ENCODE measurements around the gene CDHR5. TPM values are rescaled to one million over a fixed set of nuclear protein-coding genes. Genes with fewer than 3 reads are reported as not detected.

Gene CDHR5
- total RNA-seq, 1 experiment from 2014 or later = not detected

DNA sequence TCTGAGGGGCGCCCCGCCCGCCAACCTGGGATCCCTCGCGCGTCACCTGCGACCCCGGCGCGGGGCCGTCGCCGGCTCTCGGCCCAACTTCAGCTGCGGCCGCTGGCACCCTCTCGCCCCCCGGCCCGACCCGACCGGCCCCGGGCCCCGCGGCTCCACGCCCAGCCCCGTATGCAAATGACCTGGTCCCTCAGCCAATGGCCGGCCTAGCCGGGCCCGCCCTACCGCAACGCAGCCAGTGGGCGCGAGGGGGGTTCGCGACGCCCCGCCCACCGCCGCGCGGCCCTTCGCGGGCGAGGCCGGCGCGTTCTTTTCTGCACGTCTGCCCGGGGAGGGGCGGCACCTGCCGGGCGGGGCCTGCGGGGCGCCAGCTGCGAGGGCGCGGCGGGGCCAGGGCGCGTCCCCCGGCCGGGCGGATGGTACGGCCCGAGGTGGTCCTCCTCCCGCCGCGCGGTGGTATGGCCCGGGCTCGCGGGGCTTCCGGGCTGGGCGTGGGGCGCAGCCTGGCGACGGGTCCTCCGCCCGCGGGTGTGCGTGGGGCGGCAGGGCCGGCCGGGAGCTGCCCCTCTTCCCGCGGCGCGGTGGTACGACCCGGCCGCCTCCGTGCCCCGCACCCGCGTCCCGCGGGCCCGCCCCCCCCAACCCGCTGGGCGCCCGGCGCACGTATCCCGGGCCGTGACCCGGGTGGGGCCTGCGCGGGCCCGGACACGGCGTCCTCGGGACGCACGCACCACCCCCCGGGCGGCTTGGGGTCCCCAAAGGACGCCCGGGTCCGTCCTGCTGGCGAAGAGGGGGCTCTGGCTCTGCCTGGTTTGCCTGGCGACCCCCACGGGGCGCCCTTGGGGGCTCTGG, 56.2 kb downstream of the CDHR5 start:
- DNase-seq (ENCODE audit: low read depth) = peak; percentile 92

DNA sequence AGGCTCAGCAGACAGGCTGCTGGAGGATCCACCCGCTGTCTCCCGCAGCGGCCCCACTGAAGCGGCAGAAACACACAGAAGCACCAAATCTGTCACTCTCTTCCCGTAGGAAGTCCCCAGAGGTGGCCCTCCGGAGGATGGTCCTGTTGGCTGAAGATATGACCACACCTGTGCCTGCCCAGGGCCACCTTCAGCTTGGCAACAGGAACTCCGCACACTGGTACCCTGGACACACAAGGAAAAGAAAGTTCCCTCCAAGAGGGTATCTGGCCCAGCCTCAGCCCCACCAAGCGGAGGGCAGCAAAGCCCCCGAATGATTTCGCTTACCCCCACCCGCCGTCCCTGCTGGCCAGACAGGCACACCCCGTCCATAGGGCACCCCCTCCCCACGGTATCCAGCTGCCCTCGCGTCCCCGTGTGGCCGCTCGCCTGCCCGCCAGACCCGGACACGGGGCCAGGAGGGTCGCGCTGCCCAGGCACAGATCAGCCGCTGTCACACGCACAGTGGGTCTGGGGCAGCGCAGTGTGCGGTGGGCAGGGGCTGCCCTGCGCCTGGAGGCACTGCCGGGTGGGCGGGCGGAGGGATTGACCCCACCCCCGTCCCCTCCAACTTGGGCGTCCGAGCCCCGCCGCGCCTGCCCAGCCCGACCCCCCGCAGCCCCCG, 57.0 kb downstream of the CDHR5 start:
- no peak for DNase-seq (ENCODE audit: low read depth)

DNA sequence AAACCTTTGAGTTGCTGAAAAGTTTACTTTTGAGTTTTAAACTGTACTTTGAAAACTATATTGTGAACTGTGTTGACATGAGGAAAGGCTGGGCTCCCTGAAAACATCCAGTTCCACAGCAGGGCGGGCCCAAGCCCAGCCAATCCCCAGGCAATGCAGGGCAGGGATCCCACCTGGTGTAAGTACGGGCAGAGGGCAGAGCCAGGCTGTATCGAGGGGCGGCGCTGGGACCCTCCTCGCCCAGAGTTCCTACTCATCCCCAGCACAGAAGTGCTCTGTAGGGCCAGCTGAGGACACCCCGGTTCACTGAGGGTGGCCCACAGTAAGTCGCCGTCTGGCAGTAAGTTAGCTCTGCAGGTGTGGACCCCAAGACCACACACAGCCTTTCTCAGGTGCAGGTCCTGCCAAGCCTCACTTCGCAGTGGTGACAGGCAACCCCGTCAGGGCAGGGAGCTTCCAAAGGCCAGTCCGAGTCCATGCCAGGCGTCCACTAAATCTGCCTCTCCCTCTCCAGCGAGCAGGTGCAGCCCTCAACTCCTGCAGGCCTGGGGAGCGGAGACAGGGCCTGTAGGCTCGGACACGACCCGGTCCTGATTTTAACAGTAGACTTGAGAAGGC, 57.6 kb downstream of the CDHR5 start:
- no peak for DNase-seq (ENCODE audit: low read depth)

Other genes starting within 250 kb of the CDHR5 start
- gene PKP3, start 230.7 kb downstream of the CDHR5 start, total RNA-seq (2014; rRNA removed; shearing (Covaris generic)) = 0.84 and 2.9 TPM in 2 replicates
- 14.3 and 19.2 TPM in 2 replicates for gene SIGIRR, start 210.0 kb downstream of the CDHR5 start, total RNA-seq (2014; rRNA removed; shearing (Covaris generic))
- not detected in 2 replicates for gene ANO9, start 182.9 kb downstream of the CDHR5 start, total RNA-seq (2014; rRNA removed; shearing (Covaris generic))
- gene PTDSS2, start 174.7 kb downstream of the CDHR5 start, total RNA-seq (2014; rRNA removed; shearing (Covaris generic)) = 13.2 and 16.8 TPM in 2 replicates
- gene RNH1, start 117.7 kb downstream of the CDHR5 start, total RNA-seq (2014; rRNA removed; shearing (Covaris generic)) = 147 and 167 TPM in 2 replicates
- gene HRAS, start 89.4 kb downstream of the CDHR5 start, total RNA-seq (2014; rRNA removed; shearing (Covaris generic)) = 65.8 and 81.1 TPM in 2 replicates
- 0.29 TPM in 1 of 2 replicates, not detected in the other for gene LRRC56, start 87.4 kb downstream of the CDHR5 start, total RNA-seq (2014; rRNA removed; shearing (Covaris generic))
- 0.24 and 0.29 TPM in 2 replicates for gene LMNTD2, start 64.2 kb downstream of the CDHR5 start, total RNA-seq (2014; rRNA removed; shearing (Covaris generic))
- 7.4 and 16.4 TPM in 2 replicates for gene RASSF7, start 64.0 kb downstream of the CDHR5 start, total RNA-seq (2014; rRNA removed; shearing (Covaris generic))
- gene PHRF1, start 48.5 kb downstream of the CDHR5 start, total RNA-seq (2014; rRNA removed; shearing (Covaris generic)) = 12.5 and 14.8 TPM in 2 replicates
- 4.7 and 5.1 TPM in 2 replicates for gene IRF7, start 9.0 kb downstream of the CDHR5 start, total RNA-seq (2014; rRNA removed; shearing (Covaris generic))
- gene SCT, start 2.2 kb upstream of the CDHR5 start, total RNA-seq (2014; rRNA removed; shearing (Covaris generic)) = not detected in 2 replicates
- gene DRD4, start 12.3 kb upstream of the CDHR5 start, total RNA-seq (2014; rRNA removed; shearing (Covaris generic)) = not detected in 2 replicates
- gene DEAF1, start 70.3 kb upstream of the CDHR5 start, total RNA-seq (2014; rRNA removed; shearing (Covaris generic)) = 15.4 and 23.8 TPM in 2 replicates
- 15.6 and 18.6 TPM in 2 replicates for gene TMEM80, start 70.9 kb upstream of the CDHR5 start, total RNA-seq (2014; rRNA removed; shearing (Covaris generic))
- gene EPS8L2, start 81.3 kb upstream of the CDHR5 start, total RNA-seq (2014; rRNA removed; shearing (Covaris generic)) = 3.4 and 5.7 TPM in 2 replicates
- 166 and 168 TPM in 2 replicates for gene TALDO1, start 122.5 kb upstream of the CDHR5 start, total RNA-seq (2014; rRNA removed; shearing (Covaris generic))
- gene GATD1, start 152.5 kb upstream of the CDHR5 start, total RNA-seq (2014; rRNA removed; shearing (Covaris generic)) = 19.8 and 23.5 TPM in 2 replicates
- 0.12 TPM in 1 of 2 replicates, not detected in the other for gene CEND1, start 165.1 kb upstream of the CDHR5 start, total RNA-seq (2014; rRNA removed; shearing (Covaris generic))
- gene SLC25A22, start 173.3 kb upstream of the CDHR5 start, total RNA-seq (2014; rRNA removed; shearing (Covaris generic)) = 9.5 and 12.7 TPM in 2 replicates
- 4.9 and 5.4 TPM in 2 replicates for gene PIDD1, start 180.3 kb upstream of the CDHR5 start, total RNA-seq (2014; rRNA removed; shearing (Covaris generic))
- gene RPLP2, start 185.0 kb upstream of the CDHR5 start, total RNA-seq (2014; rRNA removed; shearing (Covaris generic)) = 886 and 920 TPM in 2 replicates
- 9.4 and 10.5 TPM in 2 replicates for gene PNPLA2, start 194.0 kb upstream of the CDHR5 start, total RNA-seq (2014; rRNA removed; shearing (Covaris generic))
- gene CRACR2B, start 203.0 kb upstream of the CDHR5 start, total RNA-seq (2014; rRNA removed; shearing (Covaris generic)) = 1.8 and 2.5 TPM in 2 replicates
- 302 and 421 TPM in 2 replicates for gene CD151, start 208.0 kb upstream of the CDHR5 start, total RNA-seq (2014; rRNA removed; shearing (Covaris generic))
- 167 and 183 TPM in 2 replicates for gene POLR2L, start 217.6 kb upstream of the CDHR5 start, total RNA-seq (2014; rRNA removed; shearing (Covaris generic))
- gene TSPAN4, start 217.9 kb upstream of the CDHR5 start, total RNA-seq (2014; rRNA removed; shearing (Covaris generic)) = 95.2 and 137 TPM in 2 replicates